ENCODE measurements around the gene OPRD1. TPM values are rescaled to one million over a fixed set of nuclear protein-coding genes. Genes with fewer than 3 reads are reported as not detected.
A peak's percentile ranks its signal among the peaks of the same experiment; 100 is the strongest.
"Not testable (repeated sequence)": the region's sequence is repeated elsewhere in the genome, so short reads cannot be mapped to it uniquely, and the experiment has no call there.

OPRD1 gene
- total RNA-seq, 2 donors from 2014 or later = 0.12 to 0.16 TPM

DNA sequence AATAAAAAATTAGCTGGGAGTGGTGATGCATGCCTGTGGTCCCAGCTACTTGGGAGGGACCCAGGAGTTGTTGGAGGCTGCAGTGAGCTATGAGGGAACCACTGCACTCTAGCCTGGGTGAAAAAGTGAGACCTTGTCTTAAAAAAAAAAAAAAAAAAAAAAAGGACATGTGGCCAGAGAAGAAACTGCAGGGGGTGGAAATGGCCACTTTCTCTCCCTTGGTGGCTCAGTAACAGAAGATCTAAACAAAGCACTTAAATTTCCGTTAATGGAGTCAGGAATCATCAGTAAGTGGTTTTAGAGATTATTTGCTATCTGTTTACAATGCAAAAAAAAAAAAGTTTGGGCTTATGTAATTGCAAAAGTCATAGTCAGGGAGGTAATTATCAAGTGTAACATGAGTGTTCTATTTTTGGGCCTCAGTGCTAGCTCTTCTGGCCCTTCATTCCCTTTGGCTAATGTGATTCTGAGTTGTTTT, 19.3 kb upstream of the OPRD1 start:
- DNase-seq = no peak
- H3K27me3 ChIP-seq = no peaks in the 10 kb centered on the region
- H3K27ac ChIP-seq = no peak overlapping the region
- H3K9me3 ChIP-seq = no peaks in the 10 kb centered on the region
- H3K4me1 ChIP-seq = no peaks in the 10 kb centered on the region
- TF ChIP-seq, protein P1, sequence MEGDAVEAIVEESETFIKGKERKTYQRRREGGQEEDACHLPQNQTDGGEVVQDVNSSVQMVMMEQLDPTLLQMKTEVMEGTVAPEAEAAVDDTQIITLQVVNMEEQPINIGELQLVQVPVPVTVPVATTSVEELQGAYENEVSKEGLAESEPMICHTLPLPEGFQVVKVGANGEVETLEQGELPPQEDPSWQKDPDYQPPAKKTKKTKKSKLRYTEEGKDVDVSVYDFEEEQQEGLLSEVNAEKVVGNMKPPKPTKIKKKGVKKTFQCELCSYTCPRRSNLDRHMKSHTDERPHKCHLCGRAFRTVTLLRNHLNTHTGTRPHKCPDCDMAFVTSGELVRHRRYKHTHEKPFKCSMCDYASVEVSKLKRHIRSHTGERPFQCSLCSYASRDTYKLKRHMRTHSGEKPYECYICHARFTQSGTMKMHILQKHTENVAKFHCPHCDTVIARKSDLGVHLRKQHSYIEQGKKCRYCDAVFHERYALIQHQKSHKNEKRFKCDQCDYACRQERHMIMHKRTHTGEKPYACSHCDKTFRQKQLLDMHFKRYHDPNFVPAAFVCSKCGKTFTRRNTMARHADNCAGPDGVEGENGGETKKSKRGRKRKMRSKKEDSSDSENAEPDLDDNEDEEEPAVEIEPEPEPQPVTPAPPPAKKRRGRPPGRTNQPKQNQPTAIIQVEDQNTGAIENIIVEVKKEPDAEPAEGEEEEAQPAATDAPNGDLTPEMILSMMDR (IDR thresholded peaks at IDR 0.05) = peak; percentile 17
- no peak overlapping the region for H3K4me3 ChIP-seq
- intact Hi-C loops (cut with DNase I) = no loop called here
- H3K9ac ChIP-seq (ENCODE audit: low read depth in 2 of 2, low read length in 2 of 2) = no peak overlapping the region
- no peaks in the 10 kb centered on the region for H3K36me3 ChIP-seq

DNA sequence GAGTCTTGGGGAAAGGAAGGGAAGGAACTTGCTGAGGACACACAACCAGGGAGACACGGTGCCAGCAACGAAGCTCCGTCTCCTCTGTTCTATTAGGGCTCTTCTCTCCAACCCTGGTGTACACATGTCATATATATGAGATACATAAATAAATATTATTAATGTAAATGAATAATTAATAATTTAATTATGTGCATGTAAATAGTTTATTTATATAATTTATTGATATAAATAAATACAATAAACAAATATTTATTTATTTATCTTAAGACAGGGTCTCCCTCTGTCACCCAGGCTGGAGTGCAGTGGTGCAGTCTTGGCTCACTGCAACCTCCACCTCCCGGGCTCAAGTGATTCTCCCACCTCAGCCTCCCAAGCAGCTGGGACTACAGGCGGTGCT, 17.4 kb upstream of the OPRD1 start:
- H3K4me3 ChIP-seq; H3K9me3 ChIP-seq; H3K27me3 ChIP-seq; intact Hi-C loops (cut with DNase I); H3K4me1 ChIP-seq; H3K27ac ChIP-seq; H3K9ac ChIP-seq (ENCODE audit: low read depth in 2 of 2, low read length in 2 of 2); H3K36me3 ChIP-seq; DNase-seq: not testable (repeated sequence)

DNA sequence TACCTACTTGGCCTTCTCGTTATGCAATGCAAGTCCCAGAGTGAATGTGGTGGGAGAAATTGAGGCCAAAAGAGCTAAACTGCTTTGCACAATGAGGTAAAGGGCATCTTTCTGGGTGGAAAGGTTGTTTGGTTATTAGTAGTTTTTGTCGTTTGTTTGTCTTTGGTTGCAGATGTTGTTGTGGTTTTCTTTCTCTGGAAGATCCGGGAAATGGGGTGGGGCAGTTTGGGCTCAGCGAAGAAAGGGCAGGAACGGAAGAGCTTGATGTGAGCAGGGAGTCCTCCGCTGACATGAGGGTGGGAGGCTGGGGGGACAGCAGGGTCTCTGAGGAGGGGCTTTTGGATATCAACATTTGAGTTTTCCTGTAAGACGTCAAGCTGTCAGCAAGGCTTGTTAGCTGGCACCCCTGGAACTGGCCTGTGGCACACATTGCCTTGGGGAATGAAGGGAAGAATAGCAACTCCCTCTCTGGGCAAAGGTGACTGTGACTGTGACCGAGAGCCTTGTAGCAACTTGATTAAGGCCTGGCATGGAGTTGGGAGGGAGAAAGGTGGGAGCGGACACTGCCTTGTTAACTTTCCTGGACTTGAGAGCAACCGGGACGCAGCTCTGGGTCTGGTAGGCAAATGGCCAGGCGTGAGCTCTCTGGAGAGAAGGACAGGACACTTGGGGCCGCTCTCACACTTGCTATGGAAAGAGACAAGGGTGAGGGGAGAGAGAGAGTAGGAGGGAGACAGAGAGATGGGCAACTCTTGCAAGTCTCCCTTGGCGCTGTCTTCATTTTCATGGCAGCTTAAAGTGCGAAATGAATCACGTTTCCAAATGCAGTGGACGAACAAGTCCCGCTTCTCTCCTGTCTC, 15.4 kb upstream of the OPRD1 start:
- TF ChIP-seq, protein P1 (IDR thresholded peaks at IDR 0.05) = no peak
- no peak overlapping the region for H3K4me3 ChIP-seq
- H3K9ac ChIP-seq (ENCODE audit: low read depth in 2 of 2, low read length in 2 of 2) = no peak overlapping the region
- intact Hi-C loops (cut with DNase I) = no loop called here
- H3K36me3 ChIP-seq = no peaks in the 10 kb centered on the region
- no peaks in the 10 kb centered on the region for H3K4me1 ChIP-seq
- no peaks in the 10 kb centered on the region for H3K27me3 ChIP-seq
- no peak for DNase-seq
- H3K9me3 ChIP-seq = no peaks in the 10 kb centered on the region
- H3K27ac ChIP-seq = no peak overlapping the region

DNA sequence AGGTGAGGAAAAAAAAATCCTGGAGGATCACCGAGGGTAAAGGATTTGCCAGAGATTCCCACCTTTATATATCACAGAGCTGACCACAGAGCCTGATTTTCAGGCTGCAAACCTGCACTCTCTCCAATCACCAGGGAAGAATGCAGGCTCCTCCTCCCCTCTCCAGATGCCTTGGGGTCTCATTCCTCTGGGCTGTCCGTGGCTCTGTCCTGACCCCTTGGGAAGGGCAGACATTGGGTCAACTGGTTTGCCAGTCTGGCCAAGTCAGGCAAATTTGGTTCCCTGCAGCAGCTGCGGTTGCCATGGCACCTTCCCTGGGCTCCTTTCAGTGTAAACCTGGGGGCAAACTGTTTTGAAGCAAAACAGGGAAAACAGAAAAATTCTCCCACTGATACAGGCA, 11.6 kb upstream of the OPRD1 start:
- Histone ChIP-seq H3K27ac (no peak overlapping the region), H3K4me3 (no peak overlapping the region), H3K9me3 (no peaks in the 10 kb centered on the region), H3K27me3 (no peaks in the 10 kb centered on the region), H3K9ac (ENCODE audit: low read depth in 2 of 2, low read length in 2 of 2) (no peak overlapping the region), H3K4me1 (no peaks in the 10 kb centered on the region), H3K36me3 (no peaks in the 10 kb centered on the region)
- intact Hi-C loops (cut with DNase I) = no loop called here
- TF ChIP-seq, protein P1 (IDR thresholded peaks at IDR 0.05) = no peak
- DNase-seq = no peak

DNA sequence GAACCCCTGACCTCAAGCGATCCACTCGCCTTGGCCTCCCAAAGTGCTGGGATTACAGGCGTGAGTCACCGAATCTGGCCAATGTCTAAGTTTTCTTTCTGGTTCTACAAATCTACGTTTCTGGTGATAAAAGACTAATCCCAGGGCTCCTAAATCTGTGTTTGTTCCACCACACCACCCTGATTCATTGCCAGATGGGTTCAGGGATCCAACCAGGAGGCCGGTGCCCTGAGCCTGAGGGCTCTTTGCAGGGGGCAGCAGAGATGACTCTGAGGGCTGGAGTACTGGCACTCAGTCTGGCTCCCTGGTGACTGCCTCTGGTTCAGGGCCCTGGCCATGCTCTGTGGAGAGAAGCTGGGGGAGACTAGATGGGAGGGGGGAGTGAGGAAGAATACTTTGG, 10.5 kb upstream of the OPRD1 start:
- DNase-seq = no peak
- no peaks in the 10 kb centered on the region for H3K9me3 ChIP-seq
- TF ChIP-seq, protein P1 (IDR thresholded peaks at IDR 0.05) = no peak
- intact Hi-C loops (cut with DNase I) = no loop called here
- no peaks in the 10 kb centered on the region for H3K27me3 ChIP-seq
- H3K27ac ChIP-seq = no peak overlapping the region
- no peaks in the 10 kb centered on the region for H3K4me1 ChIP-seq
- H3K9ac ChIP-seq (ENCODE audit: low read depth in 2 of 2, low read length in 2 of 2) = no peak overlapping the region
- H3K36me3 ChIP-seq = no peaks in the 10 kb centered on the region
- H3K4me3 ChIP-seq = no peak overlapping the region

DNA sequence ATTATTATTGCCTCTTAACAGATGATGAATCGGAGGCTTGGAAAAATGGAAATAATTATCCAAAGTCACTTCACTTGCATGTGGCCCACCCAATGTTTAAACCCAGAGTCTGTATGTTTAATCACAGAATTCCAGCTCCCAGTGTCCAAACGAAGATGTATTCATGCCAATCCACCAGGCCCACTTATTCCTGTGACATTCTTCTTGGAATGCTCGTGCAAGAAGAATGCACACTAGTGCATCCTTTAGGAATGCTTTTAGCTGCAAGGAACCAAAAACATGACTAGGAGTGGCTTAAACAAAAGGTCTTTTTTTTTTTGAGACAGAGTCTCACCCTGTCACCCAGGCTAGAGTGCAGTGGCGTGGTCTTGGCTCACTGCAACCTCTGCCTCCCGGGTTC, 8.9 kb upstream of the OPRD1 start:
- Histone ChIP-seq H3K27me3 (no peaks in the 10 kb centered on the region), H3K27ac (no peak overlapping the region), H3K9ac (ENCODE audit: low read depth in 2 of 2, low read length in 2 of 2) (no peak overlapping the region), H3K36me3 (no peaks in the 10 kb centered on the region), H3K9me3 (no peaks in the 10 kb centered on the region), H3K4me1 (no peaks in the 10 kb centered on the region), H3K4me3 (no peak overlapping the region)
- DNase-seq = no peak
- intact Hi-C loops (cut with DNase I) = no loop called here
- TF ChIP-seq, protein P1 (IDR thresholded peaks at IDR 0.05) = no peak

Measured in colonic mucosa (tissue), 4 donors.